Caco-2 (cell line): ENCODE measurements around the gene MLN. TPM values are rescaled to one million over a fixed set of nuclear protein-coding genes. Genes with fewer than 3 reads are reported as not detected.

Experiments
- BruUV-seq: library from RNA; stranded (reverse); fragments of 400-500 nt; replicated peaks from 2 replicates; lab custom pipeline; 2021; lab: Mats Ljungman, UMichigan
- CTCF ChIA-PET: fragments of 300-600 bp; sonication (Branson Sonifier 250); formaldehyde crosslinking; loops from one replicate; lab custom pipeline; 2022; ENCODE audit warnings: antibody characterized with exemption; lab: Charles Lee
- POLR2A ChIA-PET: fragments of 300-600 bp; sonication (Branson Sonifier 250); formaldehyde crosslinking; loops from one replicate; lab custom pipeline; 2022; ENCODE audit warnings: antibody characterized with exemption; lab: Charles Lee
- DNase-seq, 2 experiments: peaks; one replicate each; pipeline versions ENCODE4 v3.0.0 to v3.0.0-alpha.2; 2020 to 2022
- H3K27me3 ChIP-seq: replicated peaks from 2 replicates; pipeline ENCODE4 v1.6.0; 2011; ENCODE audit warnings: low read length; ENCODE audit not compliant: control insufficient read depth, insufficient read depth
- H3K36me3 ChIP-seq: 2 replicates; pipeline ENCODE4 v1.5.1; 2011; ENCODE audit warnings: low read length; ENCODE audit not compliant: control insufficient read depth, insufficient read depth
- H3K4me1 ChIP-seq: fragments of 250-450 bp; sonication (Bioruptor Pico); 2 replicates; pipeline ENCODE4 v1.5.1; 2020; ENCODE audit warnings: mild to moderate bottlenecking
- H3K4me3 ChIP-seq: 2 replicates; pipeline ENCODE4 v1.5.1; 2011; ENCODE audit warnings: low read depth, mild to moderate bottlenecking, control low read depth, low read length
- H3K9me3 ChIP-seq: fragments of 250-450 bp; sonication (Bioruptor Pico); 2 replicates; pipeline ENCODE4 v1.5.1; 2020; ENCODE audit warnings: mild to moderate bottlenecking, moderate library complexity
- H3K27ac Mint-ChIP-seq: one replicate; pipeline ENCODE4 v1.8.0; 2022; ENCODE audit warnings: mixed read lengths; ENCODE audit not compliant: unreplicated experiment
- H3K27me3 Mint-ChIP-seq: one replicate; pipeline ENCODE4 v1.8.0; 2022; ENCODE audit warnings: mixed read lengths; ENCODE audit not compliant: insufficient read depth, unreplicated experiment
- H3K36me3 Mint-ChIP-seq: one replicate; pipeline ENCODE4 v1.8.0; 2022; ENCODE audit warnings: mild to moderate bottlenecking, mixed read lengths; ENCODE audit not compliant: insufficient read depth, unreplicated experiment
- H3K4me1 Mint-ChIP-seq: one replicate; pipeline ENCODE4 v1.8.0; 2022; ENCODE audit warnings: low read depth, mixed read lengths; ENCODE audit not compliant: unreplicated experiment
- H3K4me3 Mint-ChIP-seq: one replicate; pipeline ENCODE4 v1.8.0; 2022; ENCODE audit warnings: mild to moderate bottlenecking, moderate library complexity, mixed read lengths; ENCODE audit not compliant: unreplicated experiment
- H3K9me3 Mint-ChIP-seq: one replicate; pipeline ENCODE4 v1.8.0; 2022; ENCODE audit warnings: mixed read lengths; ENCODE audit not compliant: unreplicated experiment
- CTCF ChIP-seq, 2 experiments: fragments of 200-600 bp in 1 of 2; IDR thresholded peaks; 1 replicate in 1 of 2; 2 replicates in 1 of 2; pipeline versions ENCODE4 v1.5.1 to v1.8.0; 2011 to 2022; ENCODE audit warnings: antibody characterized with exemption in 1 of 2, control low read depth in 1 of 2, inconsistent platforms in 1 of 2, low read depth in 1 of 2, low read length in 1 of 2, mild to moderate bottlenecking in 1 of 2, moderate library complexity in 1 of 2; ENCODE audit not compliant: insufficient read depth in 1 of 2, severe bottlenecking in 1 of 2, unreplicated experiment in 1 of 2
- intact Hi-C: fragments of 100-400 bp; cut with micrococcal nuclease; formaldehyde crosslinking; loops from one replicate; pipeline ENCODE4 v1.10.0; 2022; ENCODE audit not compliant: unreplicated experiment
- total RNA-seq: library from RNA; stranded (reverse); gene quantifications from 2 replicates; pipeline ENCODE4 v1.2.3, GENCODE V29; 2022

Gene MLN
- total RNA-seq, 1 experiment from 2014 or later: not detected

GRCh38 chr6:33841868-33842267 is 38.1 kb upstream of the MLN start:
- no peak overlapping the region for H3K4me3 ChIP-seq
- H3K4me3 Mint-ChIP-seq: no peak overlapping the region
- TF ChIP-seq CTCF (IDR thresholded peaks at IDR 0.05; ENCODE audit: insufficient read depth in 1 of 2, low read depth in 1 of 2, low read length in 1 of 2, severe bottlenecking in 1 of 2, unreplicated experiment in 1 of 2): no peak
- H3K4me1 Mint-ChIP-seq: peaks cover 23% of the 10 kb centered on the region
- H3K9me3 ChIP-seq: no peaks in the 10 kb centered on the region
- DNase-seq: no peak
- no peaks in the 10 kb centered on the region for H3K9me3 Mint-ChIP-seq
- POLR2A ChIA-PET: no interaction called here
- CTCF ChIA-PET: no interaction called here
- H3K36me3 ChIP-seq: no peaks in the 10 kb centered on the region
- BruUV-seq: no TSS peak
- H3K36me3 Mint-ChIP-seq: no peaks in the 10 kb centered on the region
- intact Hi-C loops: no loop called here
- H3K27me3 ChIP-seq: no peaks in the 10 kb centered on the region
- no peaks in the 10 kb centered on the region for H3K27me3 Mint-ChIP-seq
- no peak overlapping the region for H3K27ac Mint-ChIP-seq
- peaks cover 37% of the 10 kb centered on the region for H3K4me1 ChIP-seq

GRCh38 chr6:33841070-33841469 is 37.3 kb upstream of the MLN start:
- H3K27me3 Mint-ChIP-seq: no peaks in the 10 kb centered on the region
- ChIA-PET POLR2A (no interaction called here), CTCF (no interaction called here)
- H3K4me1 ChIP-seq: peaks cover 37% of the 10 kb centered on the region
- BruUV-seq: no TSS peak
- no peak for DNase-seq
- TF ChIP-seq CTCF (IDR thresholded peaks at IDR 0.05; ENCODE audit: insufficient read depth in 1 of 2, low read depth in 1 of 2, low read length in 1 of 2, severe bottlenecking in 1 of 2, unreplicated experiment in 1 of 2): no peak
- no peak overlapping the region for H3K4me3 ChIP-seq
- H3K27me3 ChIP-seq: no peaks in the 10 kb centered on the region
- H3K36me3 Mint-ChIP-seq: no peaks in the 10 kb centered on the region
- intact Hi-C loops: no loop called here
- H3K9me3 Mint-ChIP-seq: no peaks in the 10 kb centered on the region
- H3K4me1 Mint-ChIP-seq: peaks cover 23% of the 10 kb centered on the region
- no peaks in the 10 kb centered on the region for H3K9me3 ChIP-seq
- no peak overlapping the region for H3K27ac Mint-ChIP-seq
- no peak overlapping the region for H3K4me3 Mint-ChIP-seq
- no peaks in the 10 kb centered on the region for H3K36me3 ChIP-seq

- Mint-ChIP-seq H3K4me1 (peaks cover 23% of the 10 kb centered on the region), H3K4me3 (peak overlapping the region; percentile 1), H3K9me3 (no peaks in the 10 kb centered on the region), H3K27me3 (no peaks in the 10 kb centered on the region), H3K27ac (peak overlapping the region; percentile 62), H3K36me3 (no peaks in the 10 kb centered on the region)
- ChIA-PET POLR2A (interaction anchor here (0.6 kb wide), 3 partner anchors 129 to 397 kb away, joined by 4 to 9 read pairs (median 8); partner anchors contain the start of genes HMGA1 and UQCC2), CTCF (interaction anchor here (1.1 to 1.7 kb wide), 2 partner anchors 11 to 129 kb away, joined by 3 to 4 read pairs; partner anchors contain the start of gene UQCC2)
- BruUV-seq: TSS peak; percentile 74
- Histone ChIP-seq H3K4me3 (no peak overlapping the region), H3K9me3 (no peaks in the 10 kb centered on the region), H3K27me3 (no peaks in the 10 kb centered on the region), H3K4me1 (peaks cover 37% of the 10 kb centered on the region), H3K36me3 (no peaks in the 10 kb centered on the region)
- peak; percentile 76 to 88 for DNase-seq
- intact Hi-C loops: no loop called here
- TF ChIP-seq CTCF (IDR thresholded peaks at IDR 0.05; ENCODE audit: insufficient read depth in 1 of 2, low read depth in 1 of 2, low read length in 1 of 2, severe bottlenecking in 1 of 2, unreplicated experiment in 1 of 2): no peak
Observed at GRCh38 chr6:33840048-33840926, 36.5 kb upstream of the MLN start.
